Forelimb muscle (tissue), 1 donor: ENCODE results near the gene NPS. TPM values are rescaled to one million over a fixed set of nuclear protein-coding genes. Genes with fewer than 3 reads are reported as not detected.

Source experiments
- polyA plus RNA-seq: library from polyadenylated mRNA; unstranded; fragments of 120-200 nt; gene quantifications from one replicate; pipeline ENCODE4 v1.2.1, GENCODE V29; 2013; ENCODE audit not compliant: insufficient read length

Gene NPS
- polyA plus RNA-seq, 1 donor, result not detected

Other genes starting within 250 kb of the NPS start
- 0.47 TPM for gene FOXI2, start 187.9 kb downstream of the NPS start, polyA plus RNA-seq